ENCODE data around the gene HHATL. TPM values are rescaled to one million over a fixed set of nuclear protein-coding genes. Genes with fewer than 3 reads are reported as not detected.
A peak's percentile ranks its signal among the peaks of the same experiment; 100 is the strongest.

Gene HHATL
- total RNA-seq, 5 donors from 2014 or later (not counting 1 experiment from before 2014, with no cell fraction given): not detected

- H3K4me1 Mint-ChIP-seq: no peaks in the 10 kb centered on the region
- Histone ChIP-seq H3K4me3 (ENCODE audit: control insufficient read depth in 1 of 2, extremely low read depth in 1 of 2, low read length in 1 of 2) (no peak overlapping the region), H3K27ac (ENCODE audit: low read length) (no peak overlapping the region), H3K36me3 (ENCODE audit: control insufficient read depth in 2 of 2, extremely low read depth in 1 of 2, insufficient read depth in 1 of 2, low read length in 1 of 2) (no peaks in the 10 kb centered on the region), H3K4me1 (ENCODE audit: control insufficient read depth in 1 of 2, extremely low read depth in 1 of 2, insufficient read depth in 2 of 2, low read length in 2 of 2) (no peaks in the 10 kb centered on the region), H3K9me3 (no peaks in the 10 kb centered on the region), H3K27me3 (replicated peaks in 1 of 2; ENCODE audit: control insufficient read depth in 2 of 2, extremely low read depth in 1 of 2, insufficient read depth in 2 of 2, low read length in 1 of 2) (peaks cover 0 to 3% of the 10 kb centered on the region in 2 experiments)
- H3K9me3 Mint-ChIP-seq: no peaks in the 10 kb centered on the region
- no peak overlapping the region for H3K27ac Mint-ChIP-seq
- WGBS (ENCODE audit: insufficient coverage): 96% methylated on average over 10 of the region's 12 CpGs
- no peaks in the 10 kb centered on the region for H3K36me3 Mint-ChIP-seq
- POLR2A ChIA-PET: interaction anchor here in 1 of 2 donors (0.6 kb wide), 1 partner anchor 16 kb away, joined by 7 read pairs; no protein-coding TSS in a partner anchor
- ATAC-seq (replicated peaks in 1 of 4) (no peak), DNase-seq (no peak)
- CTCF ChIA-PET: interaction anchor here in 1 of 2 donors (1.0 kb wide), 1 partner anchor 10 kb away, joined by 3 read pairs; no protein-coding TSS in a partner anchor
- no peak overlapping the region for H3K4me3 Mint-ChIP-seq
- H3K27me3 Mint-ChIP-seq: no peaks in the 10 kb centered on the region
Observed at GRCh38 chr3:42735615-42736014, 33.0 kb upstream of the HHATL start.

GRCh38 chr3:42735019-42735418, 32.4 kb upstream of the HHATL start:
- 88% methylated on average over 8 of the region's 8 CpGs for WGBS (ENCODE audit: insufficient coverage)
- no peaks in the 10 kb centered on the region for H3K36me3 ChIP-seq (ENCODE audit: control insufficient read depth in 2 of 2, extremely low read depth in 1 of 2, insufficient read depth in 1 of 2, low read length in 1 of 2)
- H3K36me3 Mint-ChIP-seq: no peaks in the 10 kb centered on the region

GRCh38 chr3:42734263-42734860, 31.8 kb upstream of the HHATL start:
- CTCF ChIA-PET: interaction anchor here in 1 of 2 donors (0.5 kb wide), 1 partner anchor 120 kb away, joined by 4 read pairs; no protein-coding TSS in a partner anchor

More at GRCh38 chr3:42735019-42735418, 32.4 kb upstream of the HHATL start:
- Mint-ChIP-seq H3K9me3 (no peaks in the 10 kb centered on the region), H3K4me1 (no peaks in the 10 kb centered on the region), H3K27me3 (no peaks in the 10 kb centered on the region), H3K27ac (no peak overlapping the region), H3K4me3 (no peak overlapping the region)
- ChIA-PET POLR2A (interaction anchor here in 1 of 2 donors (0.6 kb wide), 1 partner anchor 16 kb away, joined by 7 read pairs; no protein-coding TSS in a partner anchor), CTCF (no interaction called here)
- H3K4me1 ChIP-seq (ENCODE audit: control insufficient read depth in 1 of 2, extremely low read depth in 1 of 2, insufficient read depth in 2 of 2, low read length in 2 of 2): no peaks in the 10 kb centered on the region
- H3K4me3 ChIP-seq (ENCODE audit: control insufficient read depth in 1 of 2, extremely low read depth in 1 of 2, low read length in 1 of 2): no peak overlapping the region
- DNase-seq (no peak), ATAC-seq (replicated peaks in 1 of 4) (no peak)
- no peaks in the 10 kb centered on the region for H3K9me3 ChIP-seq
- H3K27ac ChIP-seq (ENCODE audit: low read length): no peak overlapping the region
- peaks cover 0 to 3% of the 10 kb centered on the region in 2 experiments for H3K27me3 ChIP-seq (replicated peaks in 1 of 2; ENCODE audit: control insufficient read depth in 2 of 2, extremely low read depth in 1 of 2, insufficient read depth in 2 of 2, low read length in 1 of 2)

GRCh38 chr3:42733501-42734262, 31.1 kb upstream of the HHATL start:
- H3K36me3 ChIP-seq (ENCODE audit: control insufficient read depth in 2 of 2, extremely low read depth in 1 of 2, insufficient read depth in 1 of 2, low read length in 1 of 2): no peaks in the 10 kb centered on the region
- H3K4me3 ChIP-seq (ENCODE audit: control insufficient read depth in 1 of 2, extremely low read depth in 1 of 2, low read length in 1 of 2): no peak overlapping the region
- no peaks in the 10 kb centered on the region for H3K9me3 ChIP-seq
- H3K27me3 ChIP-seq (replicated peaks in 1 of 2; ENCODE audit: control insufficient read depth in 2 of 2, extremely low read depth in 1 of 2, insufficient read depth in 2 of 2, low read length in 1 of 2): peaks cover 0 to 3% of the 10 kb centered on the region in 2 experiments
- no peaks in the 10 kb centered on the region for H3K4me1 ChIP-seq (ENCODE audit: control insufficient read depth in 1 of 2, extremely low read depth in 1 of 2, insufficient read depth in 2 of 2, low read length in 2 of 2)
- ChIA-PET CTCF (no interaction called here), POLR2A (no interaction called here)
- no peaks in the 10 kb centered on the region for H3K9me3 Mint-ChIP-seq
- no peak overlapping the region for H3K27ac ChIP-seq (ENCODE audit: low read length)
- DNase-seq: no peak
- no peaks in the 10 kb centered on the region for H3K4me1 Mint-ChIP-seq
- H3K4me3 Mint-ChIP-seq: no peak overlapping the region
- no peaks in the 10 kb centered on the region for H3K36me3 Mint-ChIP-seq
- 84% methylated on average over 7 of the region's 13 CpGs for WGBS (ENCODE audit: insufficient coverage)
- no peak overlapping the region for H3K27ac Mint-ChIP-seq
- no peak for ATAC-seq (replicated peaks in 1 of 4)
- H3K27me3 Mint-ChIP-seq: no peaks in the 10 kb centered on the region

More at GRCh38 chr3:42734263-42734860, 31.8 kb upstream of the HHATL start:
- POLR2A ChIA-PET: no interaction called here
- no peak overlapping the region for H3K4me3 ChIP-seq (ENCODE audit: control insufficient read depth in 1 of 2, extremely low read depth in 1 of 2, low read length in 1 of 2)
- H3K4me3 Mint-ChIP-seq: no peak overlapping the region
- no peaks in the 10 kb centered on the region for H3K4me1 ChIP-seq (ENCODE audit: control insufficient read depth in 1 of 2, extremely low read depth in 1 of 2, insufficient read depth in 2 of 2, low read length in 2 of 2)
- no peaks in the 10 kb centered on the region for H3K36me3 ChIP-seq (ENCODE audit: control insufficient read depth in 2 of 2, extremely low read depth in 1 of 2, insufficient read depth in 1 of 2, low read length in 1 of 2)
- H3K27ac Mint-ChIP-seq: no peak overlapping the region
- ATAC-seq (replicated peaks in 1 of 4) (no peak), DNase-seq (no peak)
- H3K27me3 ChIP-seq (replicated peaks in 1 of 2; ENCODE audit: control insufficient read depth in 2 of 2, extremely low read depth in 1 of 2, insufficient read depth in 2 of 2, low read length in 1 of 2): peaks cover 0 to 3% of the 10 kb centered on the region in 2 experiments
- no peaks in the 10 kb centered on the region for H3K9me3 ChIP-seq
- no peaks in the 10 kb centered on the region for H3K9me3 Mint-ChIP-seq
- no peak overlapping the region for H3K27ac ChIP-seq (ENCODE audit: low read length)
- H3K36me3 Mint-ChIP-seq: no peaks in the 10 kb centered on the region
- 70% methylated on average over 3 of the region's 6 CpGs for WGBS (ENCODE audit: insufficient coverage)
- H3K27me3 Mint-ChIP-seq: no peaks in the 10 kb centered on the region
- H3K4me1 Mint-ChIP-seq: no peaks in the 10 kb centered on the region

GRCh38 chr3:42732829-42733459, 30.3 kb upstream of the HHATL start:
- H3K27ac Mint-ChIP-seq: no peak overlapping the region
- WGBS (ENCODE audit: insufficient coverage): 87% methylated on average over 6 of the region's 9 CpGs
- H3K36me3 ChIP-seq (ENCODE audit: control insufficient read depth in 2 of 2, extremely low read depth in 1 of 2, insufficient read depth in 1 of 2, low read length in 1 of 2): no peaks in the 10 kb centered on the region
- H3K4me1 Mint-ChIP-seq: no peaks in the 10 kb centered on the region
- no peaks in the 10 kb centered on the region for H3K9me3 ChIP-seq
- CTCF ChIA-PET: no interaction called here
- H3K4me1 ChIP-seq (ENCODE audit: control insufficient read depth in 1 of 2, extremely low read depth in 1 of 2, insufficient read depth in 2 of 2, low read length in 2 of 2): no peaks in the 10 kb centered on the region
- peaks cover 0 to 3% of the 10 kb centered on the region in 2 experiments for H3K27me3 ChIP-seq (replicated peaks in 1 of 2; ENCODE audit: control insufficient read depth in 2 of 2, extremely low read depth in 1 of 2, insufficient read depth in 2 of 2, low read length in 1 of 2)
- H3K27ac ChIP-seq (ENCODE audit: low read length): no peak overlapping the region
- H3K9me3 Mint-ChIP-seq: no peaks in the 10 kb centered on the region
- H3K4me3 ChIP-seq (ENCODE audit: control insufficient read depth in 1 of 2, extremely low read depth in 1 of 2, low read length in 1 of 2): no peak overlapping the region
- no peaks in the 10 kb centered on the region for H3K36me3 Mint-ChIP-seq
- DNase-seq (no peak), ATAC-seq (replicated peaks in 1 of 4) (no peak)
- no peaks in the 10 kb centered on the region for H3K27me3 Mint-ChIP-seq
- no peak overlapping the region for H3K4me3 Mint-ChIP-seq
- POLR2A ChIA-PET: no interaction called here

- ATAC-seq (replicated peaks in 1 of 4) (no peak), DNase-seq (peak in 1 of 35 experiments; percentile 4)
- Histone ChIP-seq H3K27ac (ENCODE audit: low read length) (no peak overlapping the region), H3K36me3 (ENCODE audit: control insufficient read depth in 2 of 2, extremely low read depth in 1 of 2, insufficient read depth in 1 of 2, low read length in 1 of 2) (no peaks in the 10 kb centered on the region), H3K9me3 (no peaks in the 10 kb centered on the region), H3K4me3 (ENCODE audit: control insufficient read depth in 1 of 2, extremely low read depth in 1 of 2, low read length in 1 of 2) (no peak overlapping the region), H3K27me3 (replicated peaks in 1 of 2; ENCODE audit: control insufficient read depth in 2 of 2, extremely low read depth in 1 of 2, insufficient read depth in 2 of 2, low read length in 1 of 2) (peaks cover 0 to 3% of the 10 kb centered on the region in 2 experiments), H3K4me1 (ENCODE audit: control insufficient read depth in 1 of 2, extremely low read depth in 1 of 2, insufficient read depth in 2 of 2, low read length in 2 of 2) (no peaks in the 10 kb centered on the region)
- Mint-ChIP-seq H3K36me3 (no peaks in the 10 kb centered on the region), H3K27ac (no peak overlapping the region), H3K4me3 (no peak overlapping the region), H3K4me1 (no peaks in the 10 kb centered on the region), H3K27me3 (no peaks in the 10 kb centered on the region), H3K9me3 (no peaks in the 10 kb centered on the region)
- 71% methylated on average over 4 of the region's 4 CpGs for WGBS (ENCODE audit: insufficient coverage)
- CTCF ChIA-PET: interaction anchor here in 1 of 2 donors (0.8 kb wide), 1 partner anchor 185 kb away, joined by 3 read pairs; no protein-coding TSS in a partner anchor
- POLR2A ChIA-PET: no interaction called here
Observed at GRCh38 chr3:42732196-42732828, 29.7 kb upstream of the HHATL start.
